Measurements from ENCODE around the gene GEMIN5. TPM values are rescaled to one million over a fixed set of nuclear protein-coding genes. Genes with fewer than 3 reads are reported as not detected.
"Not testable (repeated sequence)": the region's sequence is repeated elsewhere in the genome, so short reads cannot be mapped to it uniquely, and the experiment has no call there.

Gene GEMIN5
- total RNA-seq = 10 to 100 TPM; 12.7 to 18.5 (median 16.0) TPM
- 1 to 10 TPM; 4.1 to 5.3 TPM for polyA plus RNA-seq
- long read RNA-seq, donor 1, full-length matches to known transcripts = 5 of 16 reads
- long read RNA-seq, donor 1, partial matches to known transcripts = 8 of 16 reads
- long read RNA-seq, donor 1, other reads (novel, unspliced or antisense) = 3 of 16 reads
- long read RNA-seq, donor 2, full-length matches to known transcripts = 5 of 31 reads
- long read RNA-seq, donor 2, partial matches to known transcripts = 21 of 31 reads
- long read RNA-seq, donor 2, other reads (novel, unspliced or antisense) = 5 of 31 reads
- long read RNA-seq, donor 3, full-length matches to known transcripts = 2 of 43 reads
- long read RNA-seq, donor 3, partial matches to known transcripts = 34 of 43 reads
- long read RNA-seq, donor 3, other reads (novel, unspliced or antisense) = 7 of 43 reads

- H3K27ac ChIP-seq = peak within 1 kb of the TSS in 9 of 10 donors; percentile 62 to 87 (median 78)
- DNase-seq (peak; percentile 81 to 89), ATAC-seq (peak; percentile 94 to 96 (median 95))
- WGBS, 2 donors = 0 to 1% methylated on average over 61 of the region's 61 CpGs
- no peaks in the 10 kb centered on the region for H3K27me3 ChIP-seq
- peaks cover 0 to 35% (median 4%) of the 10 kb centered on the region in 9 donors for H3K36me3 ChIP-seq
- H3K4me3 ChIP-seq = peak within 1 kb of the TSS; percentile 47 to 99 (median 84)
- peaks cover 0 to 47% (median 33%) of the 10 kb centered on the region in 9 donors for H3K4me1 ChIP-seq
- no peaks in the 10 kb centered on the region for H3K9me3 ChIP-seq
- no peak for TF ChIP-seq CTCF (IDR thresholded peaks at IDR 0.05)
- intact Hi-C loops (cut with DNase I) = loop anchor here in 2 of 10 donors (5.0 kb wide), 2 partner anchors 76 to 81 kb away; partner anchors contain the start of gene CNOT8 (in 1 of the 2)
Observed at GRCh38 chr5:154937718-154938466, at the start of gene GEMIN5. Gene GEMIN5, minus strand, starts transcription at chr5:154938211. Its CDS starts 78 bp downstream, at chr5:154938133.

- intact Hi-C loops (cut with DNase I) = loop anchor here in 1 of 10 donors (10.0 kb wide), 1 partner anchor 129 kb away; no protein-coding TSS in a partner anchor
- ATAC-seq (no peak), DNase-seq (no peak)
- WGBS, 2 donors = 57 to 66% methylated on average over 4 of the region's 4 CpGs
- Histone ChIP-seq H3K9me3 (no peaks in the 10 kb centered on the region), H3K4me3 (no peak overlapping the region), H3K27me3 (peaks cover 0 to 4% (median 0%) of the 10 kb centered on the region in 7 donors), H3K27ac (no peak overlapping the region), H3K4me1 (no peaks in the 10 kb centered on the region), H3K36me3 (no peaks in the 10 kb centered on the region)
- TF ChIP-seq CTCF (IDR thresholded peaks at IDR 0.05) = no peak
Observed at GRCh38 chr5:154986151-154986550, 48.1 kb upstream of the GEMIN5 start.

GRCh38 chr5:154984946-154985516 is 47.0 kb upstream of the GEMIN5 start:
- DNase-seq = no peak
- WGBS, 2 donors = 82 to 90% methylated on average over 8 of the region's 8 CpGs
- Histone ChIP-seq H3K9me3 (no peaks in the 10 kb centered on the region), H3K27me3 (peaks cover 0 to 4% (median 0%) of the 10 kb centered on the region in 7 donors), H3K4me1 (no peaks in the 10 kb centered on the region), H3K4me3 (no peak overlapping the region), H3K27ac (no peak overlapping the region), H3K36me3 (no peaks in the 10 kb centered on the region)
- TF ChIP-seq CTCF (IDR thresholded peaks at IDR 0.05) = no peak
- intact Hi-C loops (cut with DNase I) = loop anchor here in 1 of 10 donors (10.0 kb wide), 1 partner anchor 130 kb away; no protein-coding TSS in a partner anchor
- no peak for ATAC-seq

GRCh38 chr5:154978294-154978693 is 40.3 kb upstream of the GEMIN5 start:
- intact Hi-C loops (cut with DNase I) = loop anchor here in 3 of 10 donors (10.0 kb wide), 1 partner anchor 157 kb away; no protein-coding TSS in a partner anchor
- not testable (repeated sequence) for H3K36me3 ChIP-seq, H3K27me3 ChIP-seq, DNase-seq, H3K4me3 ChIP-seq, H3K27ac ChIP-seq, H3K9me3 ChIP-seq, ATAC-seq, H3K4me1 ChIP-seq
- WGBS, 2 donors = 84 to 88% methylated on average over 2 of the region's 2 CpGs

All from heart right ventricle (tissue), 16 donors.